ENCODE data around the gene AFAP1L1.

AFAP1L1 gene

GRCh38 chr5:149280124-149280523, 8.5 kb downstream of the AFAP1L1 start:
- Histone ChIP-seq H2BK15ac (ENCODE audit: low read depth, poor library complexity, severe bottlenecking) (no peak overlapping the region), H3K9ac (ENCODE audit: low read length) (no peak overlapping the region), H3K14ac (ENCODE audit: low read length in 2 of 2) (no peak overlapping the region), H3K4me3 (ENCODE audit: insufficient read depth in 1 of 2, low read depth in 1 of 2, low read length in 2 of 2) (no peak overlapping the region), H3K23ac (ENCODE audit: low read length in 2 of 2) (no peak overlapping the region), H2BK5ac (ENCODE audit: low read depth, low read length, poor library complexity, severe bottlenecking) (no peak overlapping the region), H4K91ac (ENCODE audit: low read length) (no peak overlapping the region), H3K79me1 (replicated peaks; ENCODE audit: low read length, poor library complexity, severe bottlenecking) (peaks cover 27% of the 10 kb centered on the region), H2BK120ac (ENCODE audit: low read depth, low read length) (no peak overlapping the region), H2AK5ac (ENCODE audit: low read length, severe bottlenecking) (no peak overlapping the region), H2AFZ (ENCODE audit: low read depth, low read length) (no peak overlapping the region), H3K4me1 (ENCODE audit: control insufficient read depth, insufficient read depth, low read depth, low read length) (peaks cover 3% of the 10 kb centered on the region), H4K8ac (ENCODE audit: low read length) (no peak overlapping the region), H2BK12ac (ENCODE audit: low read length in 2 of 2) (no peak overlapping the region), H3K27me3 (ENCODE audit: control insufficient read depth in 1 of 2, insufficient read depth in 1 of 2, low read length in 2 of 2) (no peaks in the 10 kb centered on the region), H3K4me2 (ENCODE audit: low read length, poor library complexity, severe bottlenecking) (no peak overlapping the region), H3K9me3 (ENCODE audit: control insufficient read depth, low read length) (no peaks in the 10 kb centered on the region), H3K18ac (ENCODE audit: low read depth in 1 of 2, low read length in 2 of 2) (no peak overlapping the region), H3K27ac (ENCODE audit: low read length, poor library complexity, severe bottlenecking) (no peak overlapping the region), H3K36me3 (ENCODE audit: control insufficient read depth in 1 of 2, insufficient read depth in 2 of 2, low read depth in 1 of 2, low read length in 2 of 2) (peaks cover 0 to 8% of the 10 kb centered on the region in 2 experiments), H3K4ac (ENCODE audit: low read depth in 1 of 2, low read length in 2 of 2) (no peak overlapping the region)
- no peak for DNase-seq
- 33% methylated on average over 1 of the region's 1 CpG for WGBS

- peaks cover 3% of the 10 kb centered on the region for H3K4me1 ChIP-seq (ENCODE audit: control insufficient read depth, insufficient read depth, low read depth, low read length)
- no peak overlapping the region for H4K91ac ChIP-seq (ENCODE audit: low read length)
- no peak overlapping the region for H2AK5ac ChIP-seq (ENCODE audit: low read length, severe bottlenecking)
- no peak overlapping the region for H2BK5ac ChIP-seq (ENCODE audit: low read depth, low read length, poor library complexity, severe bottlenecking)
- no peak overlapping the region for H3K4ac ChIP-seq (ENCODE audit: low read depth in 1 of 2, low read length in 2 of 2)
- no peak overlapping the region for H3K18ac ChIP-seq (ENCODE audit: low read depth in 1 of 2, low read length in 2 of 2)
- H4K8ac ChIP-seq (ENCODE audit: low read length): no peak overlapping the region
- no peak overlapping the region for H2BK15ac ChIP-seq (ENCODE audit: low read depth, poor library complexity, severe bottlenecking)
- peaks cover 0 to 8% of the 10 kb centered on the region in 2 experiments for H3K36me3 ChIP-seq (ENCODE audit: control insufficient read depth in 1 of 2, insufficient read depth in 2 of 2, low read depth in 1 of 2, low read length in 2 of 2)
- H2BK12ac ChIP-seq (ENCODE audit: low read length in 2 of 2): no peak overlapping the region
- 98% methylated on average over 4 of the region's 4 CpGs for WGBS
- no peak overlapping the region for H3K14ac ChIP-seq (ENCODE audit: low read length in 2 of 2)
- H3K9me3 ChIP-seq (ENCODE audit: control insufficient read depth, low read length): no peaks in the 10 kb centered on the region
- H3K27me3 ChIP-seq (ENCODE audit: control insufficient read depth in 1 of 2, insufficient read depth in 1 of 2, low read length in 2 of 2): no peaks in the 10 kb centered on the region
- no peak overlapping the region for H2AFZ ChIP-seq (ENCODE audit: low read depth, low read length)
- no peak overlapping the region for H2BK120ac ChIP-seq (ENCODE audit: low read depth, low read length)
- H3K79me1 ChIP-seq (replicated peaks; ENCODE audit: low read length, poor library complexity, severe bottlenecking): peaks cover 30% of the 10 kb centered on the region
- no peak overlapping the region for H3K9ac ChIP-seq (ENCODE audit: low read length)
- H3K27ac ChIP-seq (ENCODE audit: low read length, poor library complexity, severe bottlenecking): no peak overlapping the region
- no peak overlapping the region for H3K23ac ChIP-seq (ENCODE audit: low read length in 2 of 2)
- no peak overlapping the region for H3K4me3 ChIP-seq (ENCODE audit: insufficient read depth in 1 of 2, low read depth in 1 of 2, low read length in 2 of 2)
- H3K4me2 ChIP-seq (ENCODE audit: low read length, poor library complexity, severe bottlenecking): no peak overlapping the region
- DNase-seq: no peak
Measured at GRCh38 chr5:149280802-149281201, 9.1 kb downstream of the AFAP1L1 start.

GRCh38 chr5:149282027-149282965, 10.6 kb downstream of the AFAP1L1 start:
- Histone ChIP-seq H3K9me3 (ENCODE audit: control insufficient read depth, low read length) (no peaks in the 10 kb centered on the region), H3K9ac (ENCODE audit: low read length) (no peak overlapping the region), H2BK15ac (ENCODE audit: low read depth, poor library complexity, severe bottlenecking) (no peak overlapping the region), H3K4me1 (ENCODE audit: control insufficient read depth, insufficient read depth, low read depth, low read length) (peaks cover 3% of the 10 kb centered on the region), H2BK5ac (ENCODE audit: low read depth, low read length, poor library complexity, severe bottlenecking) (no peak overlapping the region), H2AK5ac (ENCODE audit: low read length, severe bottlenecking) (no peak overlapping the region), H3K4me3 (ENCODE audit: insufficient read depth in 1 of 2, low read depth in 1 of 2, low read length in 2 of 2) (no peak overlapping the region), H4K8ac (ENCODE audit: low read length) (no peak overlapping the region), H2AFZ (ENCODE audit: low read depth, low read length) (no peak overlapping the region), H3K79me1 (replicated peaks; ENCODE audit: low read length, poor library complexity, severe bottlenecking) (peaks cover 27% of the 10 kb centered on the region), H4K91ac (ENCODE audit: low read length) (no peak overlapping the region), H3K14ac (ENCODE audit: low read length in 2 of 2) (no peak overlapping the region), H3K27ac (ENCODE audit: low read length, poor library complexity, severe bottlenecking) (no peak overlapping the region), H2BK120ac (ENCODE audit: low read depth, low read length) (no peak overlapping the region), H3K36me3 (ENCODE audit: control insufficient read depth in 1 of 2, insufficient read depth in 2 of 2, low read depth in 1 of 2, low read length in 2 of 2) (peaks cover 0 to 5% of the 10 kb centered on the region in 2 experiments), H3K23ac (ENCODE audit: low read length in 2 of 2) (no peak overlapping the region), H3K4me2 (ENCODE audit: low read length, poor library complexity, severe bottlenecking) (no peak overlapping the region), H2BK12ac (ENCODE audit: low read length in 2 of 2) (no peak overlapping the region), H3K18ac (ENCODE audit: low read depth in 1 of 2, low read length in 2 of 2) (no peak overlapping the region), H3K4ac (ENCODE audit: low read depth in 1 of 2, low read length in 2 of 2) (no peak overlapping the region), H3K27me3 (ENCODE audit: control insufficient read depth in 1 of 2, insufficient read depth in 1 of 2, low read length in 2 of 2) (no peaks in the 10 kb centered on the region)
- DNase-seq: no peak
- over 99% methylated on average over 11 of the region's 12 CpGs for WGBS

- Histone ChIP-seq H3K14ac (ENCODE audit: low read length in 2 of 2) (no peak overlapping the region), H2BK15ac (ENCODE audit: low read depth, poor library complexity, severe bottlenecking) (no peak overlapping the region), H3K23ac (ENCODE audit: low read length in 2 of 2) (no peak overlapping the region), H4K8ac (ENCODE audit: low read length) (no peak overlapping the region), H2AK5ac (ENCODE audit: low read length, severe bottlenecking) (no peak overlapping the region), H4K91ac (ENCODE audit: low read length) (no peak overlapping the region), H2BK5ac (ENCODE audit: low read depth, low read length, poor library complexity, severe bottlenecking) (no peak overlapping the region), H3K36me3 (ENCODE audit: control insufficient read depth in 1 of 2, insufficient read depth in 2 of 2, low read depth in 1 of 2, low read length in 2 of 2) (peaks cover 0 to 5% of the 10 kb centered on the region in 2 experiments), H3K4ac (ENCODE audit: low read depth in 1 of 2, low read length in 2 of 2) (no peak overlapping the region), H2BK12ac (ENCODE audit: low read length in 2 of 2) (no peak overlapping the region), H3K18ac (ENCODE audit: low read depth in 1 of 2, low read length in 2 of 2) (no peak overlapping the region), H3K9ac (ENCODE audit: low read length) (no peak overlapping the region), H2AFZ (ENCODE audit: low read depth, low read length) (no peak overlapping the region), H3K4me2 (ENCODE audit: low read length, poor library complexity, severe bottlenecking) (no peak overlapping the region), H2BK120ac (ENCODE audit: low read depth, low read length) (no peak overlapping the region), H3K27ac (ENCODE audit: low read length, poor library complexity, severe bottlenecking) (no peak overlapping the region), H3K27me3 (ENCODE audit: control insufficient read depth in 1 of 2, insufficient read depth in 1 of 2, low read length in 2 of 2) (no peaks in the 10 kb centered on the region), H3K9me3 (ENCODE audit: control insufficient read depth, low read length) (no peaks in the 10 kb centered on the region), H3K4me3 (ENCODE audit: insufficient read depth in 1 of 2, low read depth in 1 of 2, low read length in 2 of 2) (no peak overlapping the region), H3K4me1 (ENCODE audit: control insufficient read depth, insufficient read depth, low read depth, low read length) (peaks cover 3% of the 10 kb centered on the region), H3K79me1 (replicated peaks; ENCODE audit: low read length, poor library complexity, severe bottlenecking) (peaks cover 28% of the 10 kb centered on the region)
- 96% methylated on average over 5 of the region's 5 CpGs for WGBS
- no peak for DNase-seq
Measured at GRCh38 chr5:149282966-149283332, 11.3 kb downstream of the AFAP1L1 start.
